DMS114 treated with DMSO at 0.1 percent for 48 hours (cell line): Measurements from ENCODE around the gene OR1E1.
"Not testable (repeated sequence)": the region's sequence is repeated elsewhere in the genome, so short reads cannot be mapped to it uniquely, and the experiment has no call there.

Experiments
- DNase-seq: peaks from one replicate; lab custom pipeline; 2025; ENCODE audit not compliant: unreplicated experiment; lab: John Stamatoyannopoulos, UW

The OR1E1 gene, protein sequence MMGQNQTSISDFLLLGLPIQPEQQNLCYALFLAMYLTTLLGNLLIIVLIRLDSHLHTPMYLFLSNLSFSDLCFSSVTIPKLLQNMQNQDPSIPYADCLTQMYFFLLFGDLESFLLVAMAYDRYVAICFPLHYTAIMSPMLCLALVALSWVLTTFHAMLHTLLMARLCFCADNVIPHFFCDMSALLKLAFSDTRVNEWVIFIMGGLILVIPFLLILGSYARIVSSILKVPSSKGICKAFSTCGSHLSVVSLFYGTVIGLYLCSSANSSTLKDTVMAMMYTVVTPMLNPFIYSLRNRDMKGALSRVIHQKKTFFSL

DNA sequence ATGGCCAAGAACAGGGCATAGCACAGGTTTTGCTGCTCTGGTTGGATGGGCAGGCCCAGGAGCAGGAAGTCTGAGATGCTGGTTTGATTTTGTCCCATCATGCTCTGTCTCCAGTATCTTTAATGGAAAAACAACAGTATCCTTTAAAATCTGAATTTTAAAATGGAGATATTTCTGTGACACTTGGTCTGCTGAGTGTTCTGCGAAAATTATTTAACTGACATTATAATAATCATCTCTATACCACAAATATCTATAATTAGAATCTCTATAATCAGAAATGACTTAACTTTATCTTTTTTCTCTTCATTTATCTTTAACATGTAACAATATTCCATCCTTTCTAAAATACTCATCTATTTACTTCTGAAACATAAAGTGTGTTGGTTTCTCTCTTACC is at the start of gene OR1E1:
Gene OR1E1, minus strand, starts transcription at position 101 of the 400 bp plus-strand sequence. Its CDS starts 0 bp downstream, at position 101.
- no peak for DNase-seq

DNA sequence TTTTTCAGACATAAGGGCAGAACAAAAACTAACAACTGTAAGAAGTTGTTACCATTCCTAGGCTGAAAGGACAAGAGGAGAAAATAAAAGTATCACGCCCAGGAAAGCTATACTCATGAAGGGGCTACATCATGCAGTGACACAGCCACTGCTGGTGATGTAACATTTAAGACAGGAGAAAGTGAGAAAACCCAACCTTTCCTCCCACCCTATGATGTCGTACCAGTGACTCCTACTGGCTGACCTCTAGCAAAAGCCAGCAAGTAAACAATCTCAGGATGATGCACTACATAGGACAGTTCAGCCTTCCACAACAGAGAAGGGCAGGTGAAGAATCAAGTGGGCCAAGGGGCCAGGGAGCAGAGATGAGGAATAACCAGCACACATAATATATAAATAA is 49.4 kb upstream of the OR1E1 start:
- no peak for DNase-seq

DNA sequence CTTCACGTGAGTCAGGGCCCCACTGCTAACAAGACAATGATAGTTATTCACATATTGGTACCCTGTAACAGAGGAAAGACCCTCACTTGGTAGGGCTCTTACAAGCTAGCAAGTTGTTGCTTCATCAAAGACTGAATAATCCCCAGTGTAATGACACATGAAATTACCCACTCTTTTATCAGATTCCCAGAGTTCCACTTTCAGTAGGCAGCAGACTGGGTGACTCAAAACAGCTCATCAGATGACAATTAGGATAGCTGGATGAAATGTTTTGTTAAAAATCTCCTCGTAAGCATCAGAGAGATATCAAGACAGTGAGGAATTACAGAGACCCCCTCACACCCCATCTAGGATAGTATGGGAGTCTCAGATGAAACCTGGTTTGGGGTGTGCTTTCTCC is 42.2 kb upstream of the OR1E1 start:
- no peak for DNase-seq

DNA sequence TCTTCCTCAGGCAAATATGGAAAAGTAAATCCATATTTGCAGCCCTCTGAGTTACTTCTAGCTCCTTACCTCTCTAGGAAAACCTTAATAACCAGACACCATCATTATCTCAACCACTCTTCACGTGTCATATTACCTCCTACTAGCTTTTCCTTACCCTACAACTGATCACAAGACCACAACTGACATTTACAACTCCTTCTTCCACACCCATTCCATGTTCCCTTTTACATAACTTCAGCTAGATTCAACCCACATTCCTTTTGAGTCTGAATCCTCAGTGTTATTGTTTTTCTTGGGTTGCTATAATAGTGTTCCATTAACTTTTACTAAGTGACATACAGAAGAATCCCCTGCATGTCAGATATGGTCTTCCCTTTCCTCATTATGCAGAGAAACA is 40.2 kb upstream of the OR1E1 start:
- DNase-seq = no peak

DNA sequence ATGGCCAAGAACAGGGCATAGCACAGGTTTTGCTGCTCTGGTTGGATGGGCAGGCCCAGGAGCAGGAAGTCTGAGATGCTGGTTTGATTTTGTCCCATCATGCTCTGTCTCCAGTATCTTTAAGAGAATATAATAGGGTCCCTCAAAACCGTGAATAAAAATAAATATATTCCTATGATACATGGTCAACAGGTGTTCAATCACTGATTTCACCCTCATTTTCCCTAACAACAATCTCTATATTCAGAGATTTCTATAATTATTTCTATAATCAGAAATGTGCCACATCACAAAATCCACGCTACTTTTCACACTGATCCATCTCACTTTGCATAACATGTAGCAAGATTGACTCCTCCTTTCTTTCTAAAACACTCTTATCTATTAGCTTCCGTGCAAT is 35.5 kb upstream of the OR1E1 start, which contains the start of gene OR1E2:
Gene OR1E2, minus strand, starts transcription at position 101 of the 400 bp plus-strand sequence. Its CDS starts 0 bp downstream, at position 101.
- DNase-seq = no peak

DNA sequence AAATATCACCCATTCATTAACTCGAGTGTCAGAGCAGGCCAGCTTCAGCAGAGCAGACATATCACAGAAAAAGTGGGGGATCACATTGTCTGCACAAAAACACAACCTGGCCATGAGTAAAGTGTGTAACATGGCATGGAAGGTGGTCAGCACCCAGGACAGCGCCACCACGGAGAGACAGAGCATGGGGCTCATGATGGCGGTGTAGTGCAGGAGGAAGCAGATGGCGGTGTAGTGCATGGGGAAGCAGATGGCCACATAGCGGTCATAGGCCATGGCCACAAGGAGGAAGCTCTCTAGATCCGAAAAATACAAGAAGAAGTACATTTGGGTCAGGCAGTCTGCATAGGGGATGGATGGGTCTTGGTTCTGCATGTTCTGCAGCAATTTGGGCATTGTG is 35.0 kb upstream of the OR1E1 start:
- not testable (repeated sequence) for DNase-seq

DNA sequence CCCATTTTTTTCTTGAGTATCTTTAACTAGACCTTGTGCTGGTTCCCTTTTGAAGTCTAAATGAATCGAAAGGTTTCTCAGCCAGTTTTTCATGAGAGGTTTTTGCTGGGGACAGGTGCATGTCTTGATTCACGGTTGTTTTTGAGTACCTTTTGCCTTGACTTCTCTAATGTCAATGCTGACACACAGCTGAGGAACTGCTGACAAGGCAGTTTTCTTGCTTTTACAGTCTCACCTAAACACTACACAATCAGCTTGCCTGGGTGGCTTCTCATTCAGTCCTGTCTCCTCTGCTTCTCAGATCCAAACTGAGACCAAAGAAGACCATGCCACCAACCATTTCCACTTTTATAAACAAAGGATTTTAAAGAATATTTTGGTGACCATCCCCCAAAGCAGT is 20.0 kb upstream of the OR1E1 start:
- no peak for DNase-seq

DNA sequence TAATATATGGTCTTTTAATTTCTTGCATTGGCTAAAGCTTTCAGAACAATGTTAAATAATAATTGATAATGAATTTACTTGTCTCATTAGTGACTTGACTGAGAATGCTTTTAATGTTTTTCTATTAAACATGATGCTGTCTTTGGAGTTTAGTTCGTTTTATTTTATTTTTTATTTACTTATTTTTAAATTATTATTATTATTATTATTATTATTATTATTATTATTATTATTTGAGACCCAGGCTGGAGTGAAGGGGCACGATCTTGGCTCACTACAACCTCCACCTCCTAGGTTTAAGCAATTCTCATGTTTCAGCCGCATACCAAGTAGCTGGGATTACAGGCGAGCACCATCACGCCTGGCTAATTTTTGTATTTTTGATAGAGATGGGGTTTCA is 17.4 kb upstream of the OR1E1 start:
- DNase-seq = no peak

DNA sequence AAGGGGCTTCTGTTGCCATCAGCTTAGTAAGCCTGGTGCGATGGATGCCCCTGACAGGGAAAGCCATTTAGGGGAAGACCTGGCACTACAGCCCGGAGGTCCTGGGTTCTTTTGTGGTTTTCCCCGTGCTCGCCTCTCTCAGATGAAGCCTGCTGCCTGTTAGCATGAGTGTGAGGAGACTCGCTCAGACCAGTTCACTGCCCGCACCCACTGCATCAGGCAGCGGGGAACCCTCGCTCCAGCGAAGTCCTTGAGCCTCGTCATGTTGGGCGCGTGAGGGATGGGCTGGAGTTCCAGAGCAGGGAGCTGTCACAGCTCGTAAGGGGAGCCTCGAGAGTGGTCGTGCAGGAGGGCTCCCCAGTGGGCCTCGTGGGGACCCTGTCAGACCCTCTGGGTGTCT is 14.0 kb upstream of the OR1E1 start:
- DNase-seq = not testable (repeated sequence)

DNA sequence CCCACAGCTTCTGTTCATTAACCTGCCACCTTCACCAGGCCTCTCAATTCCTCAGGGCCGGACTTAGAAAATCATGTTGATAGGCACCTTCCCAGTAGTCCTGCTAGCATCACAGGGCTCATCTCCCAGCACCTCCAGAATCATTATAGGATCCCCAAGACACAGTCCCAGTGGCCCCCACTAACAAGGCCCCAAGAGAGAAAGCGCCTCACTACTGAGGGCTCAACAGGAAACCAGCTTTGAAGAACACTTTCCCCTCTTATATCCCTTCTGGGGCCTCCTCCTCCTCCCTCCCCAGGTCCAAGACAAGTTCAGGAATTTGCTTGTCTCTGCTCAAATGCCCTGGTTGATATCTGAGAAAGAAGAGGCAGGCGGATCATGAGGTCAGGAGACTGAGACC is 12.9 kb upstream of the OR1E1 start, which contains the start of gene OR3A3:
Gene OR3A3, plus strand, starts transcription at position 301 of the 400 bp plus-strand sequence.
- no peak for DNase-seq

DNA sequence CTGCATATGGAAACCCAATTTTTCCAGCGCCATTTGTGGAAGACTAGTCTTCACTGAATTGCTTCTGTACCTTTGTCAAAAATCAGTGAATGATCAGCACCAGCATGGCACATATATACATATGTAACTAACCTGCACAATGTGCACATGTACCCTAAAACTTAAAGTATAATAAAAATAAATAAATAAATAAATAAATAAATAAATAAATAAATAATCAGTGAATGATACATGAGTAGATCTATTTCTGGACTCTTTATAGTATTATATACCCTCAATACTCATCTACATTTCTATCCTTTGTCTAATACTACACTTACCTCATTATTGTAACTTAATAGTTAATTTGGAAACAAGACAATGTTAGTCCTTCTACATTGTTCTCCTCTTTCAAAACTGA is 5.6 kb upstream of the OR1E1 start:
- DNase-seq = not testable (repeated sequence)

DNA sequence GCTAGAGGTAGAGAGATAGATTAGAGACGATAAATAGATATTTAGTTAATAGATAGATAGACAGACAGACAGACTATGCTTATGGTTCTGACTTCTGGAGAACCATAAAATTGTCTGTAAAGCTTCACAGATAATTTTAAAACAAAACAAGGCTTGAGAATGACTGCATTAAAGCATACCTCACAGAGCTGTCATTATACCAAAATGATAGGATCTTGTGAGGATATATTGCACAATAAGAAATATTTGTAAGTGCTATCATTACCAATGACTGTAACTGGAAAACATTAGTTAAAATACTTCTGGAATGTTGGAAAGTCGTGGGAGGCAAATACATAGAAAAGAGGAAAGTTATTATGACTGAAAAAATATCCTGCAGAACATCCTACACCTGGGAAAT is 3.6 kb upstream of the OR1E1 start:
- DNase-seq = no peak

DNA sequence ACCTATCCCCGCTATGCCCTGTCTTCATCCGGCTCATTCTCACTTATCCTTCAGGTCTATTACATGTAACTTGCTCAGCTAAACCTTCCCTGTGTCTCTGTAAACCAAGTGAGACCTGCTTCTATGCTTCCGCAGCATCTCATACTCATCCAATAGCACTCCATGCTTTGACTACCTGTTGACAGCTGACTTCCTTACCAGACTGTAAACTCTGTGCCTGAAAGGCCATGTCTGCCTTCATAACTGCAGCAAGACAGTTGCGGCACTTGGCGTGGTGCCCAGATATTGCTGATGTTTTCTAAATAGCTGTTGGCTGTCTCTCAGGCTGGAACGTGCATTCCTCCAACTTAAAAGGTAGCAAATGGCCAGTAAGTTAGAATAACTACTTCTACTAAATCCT is 1.8 kb upstream of the OR1E1 start:
- DNase-seq = no peak

DNA sequence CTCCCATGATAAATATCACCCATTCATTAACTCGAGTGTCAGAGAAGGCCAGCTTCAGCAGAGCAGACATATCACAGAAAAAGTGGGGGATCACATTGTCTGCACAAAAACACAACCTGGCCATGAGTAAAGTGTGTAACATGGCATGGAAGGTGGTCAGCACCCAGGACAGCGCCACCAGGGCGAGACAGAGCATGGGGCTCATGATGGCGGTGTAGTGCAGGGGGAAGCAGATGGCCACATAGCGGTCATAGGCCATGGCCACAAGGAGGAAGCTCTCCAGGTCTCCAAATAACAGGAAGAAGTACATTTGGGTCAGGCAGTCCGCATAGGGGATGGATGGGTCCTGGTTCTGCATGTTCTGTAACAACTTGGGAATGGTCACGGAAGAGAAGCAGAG is 409 bp downstream of the OR1E1 start:
- not testable (repeated sequence) for DNase-seq

DNA sequence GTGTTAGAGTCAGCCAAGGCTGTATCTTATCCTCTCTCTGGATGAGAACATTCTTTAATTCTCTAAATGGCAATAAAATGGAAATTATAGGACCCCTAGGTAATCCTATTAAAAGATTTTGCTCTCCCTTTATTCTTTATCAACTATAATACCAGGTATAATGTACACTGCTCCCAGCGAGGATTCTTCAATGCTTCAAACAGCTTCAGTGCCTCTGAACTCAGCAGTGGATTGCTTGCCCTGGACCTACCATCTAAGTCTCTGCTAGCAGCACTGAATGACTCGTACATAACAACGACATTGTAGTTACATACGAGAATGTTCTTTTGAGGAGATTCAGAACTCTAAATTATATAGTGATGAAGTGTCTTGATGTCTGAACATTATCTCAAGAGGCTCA is 8.4 kb downstream of the OR1E1 start:
- DNase-seq = no peak

DNA sequence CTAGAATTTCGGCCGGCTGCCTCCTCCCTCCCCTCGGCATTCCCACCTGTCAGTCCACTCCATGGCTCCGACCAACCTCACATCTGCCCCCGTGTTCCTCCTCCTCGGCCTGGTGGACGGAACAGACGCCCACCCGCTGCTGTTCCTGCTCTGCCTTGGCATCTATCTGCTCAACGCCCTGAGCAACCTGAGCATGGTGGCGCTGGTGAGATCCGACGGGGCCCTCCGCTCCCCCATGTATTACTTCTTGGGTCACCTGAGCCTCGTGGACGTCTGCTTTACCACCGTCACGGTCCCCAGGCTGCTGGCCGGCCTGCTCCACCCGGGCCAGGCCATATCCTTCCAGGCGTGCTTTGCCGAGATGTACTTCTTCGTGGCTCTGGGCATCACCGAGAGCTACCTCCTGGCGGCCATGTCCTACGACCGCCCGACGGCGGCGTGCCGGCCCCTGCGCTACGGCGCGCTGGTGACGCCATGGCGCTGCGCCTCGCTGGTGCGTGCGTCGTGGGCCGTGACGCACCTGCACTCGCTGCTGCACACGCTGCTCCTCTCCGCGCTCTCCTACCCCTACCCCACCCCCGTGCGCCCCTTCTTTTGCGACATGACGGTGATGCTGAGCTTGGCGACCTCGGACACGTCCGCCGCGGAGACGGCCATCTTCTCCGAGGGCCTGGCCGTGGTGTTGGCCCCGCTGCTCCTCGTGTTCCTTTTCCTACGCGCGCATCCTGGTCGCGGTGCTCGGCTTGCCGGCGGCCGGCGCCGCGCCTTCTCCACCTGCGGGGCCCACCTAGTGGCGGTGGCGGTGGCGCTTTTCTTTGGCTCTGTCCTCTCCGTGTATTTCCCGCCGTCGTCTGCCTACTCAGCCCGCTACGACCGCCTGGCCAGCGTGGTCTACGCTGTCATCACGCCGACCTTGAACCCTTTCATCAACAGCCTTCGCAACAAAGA is 12.1 kb downstream of the OR1E1 start, which contains the start of gene OR3A2:
Gene OR3A2, minus strand, starts transcription at position 440 of the 948 bp plus-strand sequence.
- no peak for DNase-seq

DNA sequence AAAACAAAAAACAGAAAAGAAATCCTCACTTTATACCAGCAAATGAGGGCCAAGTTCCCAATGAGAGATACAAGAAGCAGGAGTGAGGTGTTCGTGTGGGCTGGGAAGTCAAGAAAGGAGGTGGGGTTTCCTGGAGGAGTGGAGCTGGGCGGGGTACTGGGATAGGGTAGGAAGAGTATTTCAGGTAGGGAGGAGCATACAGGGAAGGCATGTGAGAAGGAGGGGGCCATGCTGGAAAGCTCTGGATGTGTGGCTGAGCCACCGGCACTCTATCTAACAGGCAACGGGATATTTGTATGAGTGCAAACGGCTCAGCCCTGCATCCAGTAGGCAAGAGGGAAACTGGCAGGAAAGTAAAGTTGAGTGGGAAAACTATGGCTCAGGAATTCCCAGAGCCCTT is 16.3 kb downstream of the OR1E1 start:
- DNase-seq = no peak

DNA sequence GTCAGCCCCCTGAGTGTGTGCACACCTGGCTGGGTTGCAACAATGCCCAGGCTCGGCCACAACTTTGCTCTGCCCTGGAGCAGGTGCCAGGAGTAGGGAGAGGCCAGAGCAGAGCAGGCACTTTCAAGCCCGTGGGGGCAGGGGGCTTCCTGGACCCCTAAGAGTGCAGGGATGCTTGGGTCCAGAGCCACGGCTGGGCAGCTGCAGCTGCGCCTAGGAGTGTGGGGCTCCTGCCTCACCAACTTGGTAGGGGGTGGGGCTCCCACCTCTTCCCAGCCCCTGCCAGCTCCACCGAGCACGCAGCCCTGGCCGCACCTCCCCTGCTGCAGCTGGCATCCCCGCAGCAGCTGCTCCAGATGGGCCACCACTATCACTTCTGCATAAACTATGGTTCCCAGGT is 19.9 kb downstream of the OR1E1 start:
- no peak for DNase-seq

DNA sequence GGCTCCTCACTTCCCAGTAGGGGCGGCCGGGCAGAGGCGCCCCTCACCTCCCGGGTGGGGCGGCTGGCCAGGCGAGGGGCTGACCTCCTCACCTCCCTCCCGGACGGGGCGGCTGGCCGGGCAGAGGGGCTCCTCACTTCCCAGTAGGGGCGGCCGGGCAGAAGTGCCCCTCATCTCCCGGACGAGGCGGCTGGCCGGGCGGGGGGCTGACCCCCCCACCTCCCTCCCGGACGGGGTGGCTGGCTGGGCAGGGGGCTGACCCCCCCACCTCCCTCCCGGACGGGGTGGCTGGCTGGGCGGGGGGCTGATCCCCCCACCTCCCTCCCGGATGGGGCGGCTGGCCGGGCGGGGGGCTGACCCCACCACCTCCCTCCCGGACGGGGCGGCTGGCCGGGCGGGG is 27.0 kb downstream of the OR1E1 start:
- DNase-seq = not testable (repeated sequence)
